WERI-Rb-1 (cell line): ENCODE results near the gene NMUR1.
A peak's percentile ranks its signal among the peaks of the same experiment; 100 is the strongest.

Experiments
- DNase-seq: peaks from one replicate; pipeline ENCODE4 v3.0.0-alpha.2; 2020
- H3K27ac ChIP-seq: fragments of 250-450 bp; sonication (Bioruptor Pico); 2 replicates; pipeline ENCODE4 v1.5.1; 2020; ENCODE audit warnings: mild to moderate bottlenecking, moderate library complexity
- H3K27me3 ChIP-seq: fragments of 250-450 bp; sonication (Bioruptor Pico); 2 replicates; pipeline ENCODE4 v1.5.1; 2021; ENCODE audit warnings: mild to moderate bottlenecking, low read depth, moderate library complexity; ENCODE audit not compliant: insufficient read depth, severe bottlenecking
- H3K36me3 ChIP-seq: fragments of 250-450 bp; sonication (Bioruptor Pico); 2 replicates; pipeline ENCODE4 v1.5.1; 2020; ENCODE audit warnings: mild to moderate bottlenecking, moderate library complexity
- H3K4me3 ChIP-seq: 2 replicates; pipeline ENCODE4 v1.5.1; 2011; ENCODE audit warnings: low read depth, mild to moderate bottlenecking, control low read depth, low read length
- H3K9me3 ChIP-seq: fragments of 250-450 bp; sonication (Bioruptor Pico); 2 replicates; pipeline ENCODE4 v1.5.1; 2021; ENCODE audit warnings: mild to moderate bottlenecking, moderate library complexity; ENCODE audit not compliant: severe bottlenecking
- CTCF ChIP-seq: IDR thresholded peaks from 2 replicates; pipeline ENCODE4 v1.5.1; 2011; ENCODE audit warnings: low read depth, mild to moderate bottlenecking, control low read depth, inconsistent platforms, low read length

NMUR1 gene

GRCh38 chr2:231490801-231491200, 39.4 kb downstream of the NMUR1 start:
- no peak overlapping the region for H3K27ac ChIP-seq
- no peak for DNase-seq
- H3K36me3 ChIP-seq, result no peaks in the 10 kb centered on the region
- H3K9me3 ChIP-seq, result no peaks in the 10 kb centered on the region
- no peak for TF ChIP-seq CTCF
- H3K27me3 ChIP-seq, result no peaks in the 10 kb centered on the region
- no peak overlapping the region for H3K4me3 ChIP-seq

GRCh38 chr2:231489990-231490389, 40.3 kb downstream of the NMUR1 start:
- no peaks in the 10 kb centered on the region for H3K36me3 ChIP-seq
- no peak overlapping the region for H3K4me3 ChIP-seq
- no peaks in the 10 kb centered on the region for H3K9me3 ChIP-seq
- no peak overlapping the region for H3K27ac ChIP-seq
- DNase-seq, result peak; percentile 74
- TF ChIP-seq CTCF, result peak; percentile 50
- no peaks in the 10 kb centered on the region for H3K27me3 ChIP-seq

- Histone ChIP-seq H3K27me3 (no peaks in the 10 kb centered on the region), H3K9me3 (no peaks in the 10 kb centered on the region), H3K27ac (no peak overlapping the region), H3K4me3 (no peak overlapping the region), H3K36me3 (no peaks in the 10 kb centered on the region)
- DNase-seq, result no peak
- TF ChIP-seq CTCF, result no peak
Observed at GRCh38 chr2:231488331-231488730, 41.9 kb downstream of the NMUR1 start.

- H3K36me3 ChIP-seq, result no peaks in the 10 kb centered on the region
- H3K27ac ChIP-seq, result no peak overlapping the region
- no peak for DNase-seq
- H3K4me3 ChIP-seq, result no peak overlapping the region
- H3K27me3 ChIP-seq, result no peaks in the 10 kb centered on the region
- TF ChIP-seq CTCF, result no peak
- no peaks in the 10 kb centered on the region for H3K9me3 ChIP-seq
Observed at GRCh38 chr2:231486851-231487596, 43.2 kb downstream of the NMUR1 start.

GRCh38 chr2:231483398-231484329, 46.6 kb downstream of the NMUR1 start:
- Histone ChIP-seq H3K27ac (no peak overlapping the region), H3K4me3 (no peak overlapping the region), H3K9me3 (no peaks in the 10 kb centered on the region), H3K27me3 (no peaks in the 10 kb centered on the region), H3K36me3 (no peaks in the 10 kb centered on the region)
- DNase-seq, result no peak
- TF ChIP-seq CTCF, result no peak
